MM.1S (cell line): ENCODE data around the gene LCN10.

Experiments used
- DNase-seq: peaks from one replicate; pipeline ENCODE4 v3.0.0-alpha.2; 2015
- H2AFZ ChIP-seq: fragments of 300-600 bp; sonication (generic); 2 replicates; pipeline ENCODE4 v1.6.0; 2016; ENCODE audit warnings: antibody characterized with exemption, low read length
- H3F3A ChIP-seq: fragments of 300-600 bp; sonication (generic); 2 replicates; pipeline ENCODE4 v1.6.1; 2016; ENCODE audit warnings: mild to moderate bottlenecking, antibody characterized with exemption, low read length, moderate library complexity, mixed read lengths; ENCODE audit not compliant: insufficient read depth
- H3K27ac ChIP-seq: fragments of 300-600 bp; sonication (generic); 2 replicates; pipeline ENCODE4 v1.5.1; 2016; ENCODE audit warnings: mild to moderate bottlenecking, low read length
- H3K27me3 ChIP-seq: fragments of 300-600 bp; sonication (generic); replicated peaks from 2 replicates; pipeline ENCODE4 v1.6.0; 2016; ENCODE audit warnings: low read length; ENCODE audit not compliant: insufficient read depth
- H3K36me3 ChIP-seq: fragments of 300-600 bp; sonication (generic); replicated peaks from 2 replicates; pipeline ENCODE4 v1.6.1; 2016; ENCODE audit warnings: mild to moderate bottlenecking, low read length, mixed read lengths; ENCODE audit not compliant: insufficient read depth
- H3K4me1 ChIP-seq: fragments of 300-600 bp; sonication (generic); 2 replicates; pipeline ENCODE4 v1.6.1; 2016; ENCODE audit warnings: low read length, mixed read lengths
- H3K4me2 ChIP-seq: fragments of 300-600 bp; sonication (generic); 2 replicates; pipeline ENCODE4 v1.6.0; 2016; ENCODE audit warnings: low read depth, low read length
- H3K4me3 ChIP-seq: fragments of 300-600 bp; sonication (generic); 2 replicates; pipeline ENCODE4 v1.5.1; 2016; ENCODE audit warnings: low read length, mixed read lengths
- H3K79me2 ChIP-seq: fragments of 300-600 bp; sonication (generic); 2 replicates; pipeline ENCODE4 v1.6.1; 2016; ENCODE audit warnings: mixed run types, low read length, mixed read lengths
- H3K9ac ChIP-seq: fragments of 300-600 bp; sonication (generic); 2 replicates; pipeline ENCODE4 v1.6.1; 2016; ENCODE audit warnings: low read length, mixed read lengths
- H3K9me2 ChIP-seq: fragments of 300-600 bp; sonication (generic); replicated peaks from 2 replicates; pipeline ENCODE4 v1.6.1; 2016; ENCODE audit warnings: mild to moderate bottlenecking, low read length, mixed read lengths; ENCODE audit not compliant: insufficient read depth
- H3K9me3 ChIP-seq: fragments of 300-600 bp; sonication (generic); replicated peaks from 2 replicates; pipeline ENCODE4 v1.6.1; 2016; ENCODE audit warnings: mild to moderate bottlenecking, low read length, mixed read lengths; ENCODE audit not compliant: insufficient read depth
- H4K20me1 ChIP-seq: fragments of 300-600 bp; sonication (generic); 2 replicates; pipeline ENCODE4 v1.6.1; 2016; ENCODE audit warnings: mild to moderate bottlenecking, low read length, moderate library complexity, mixed read lengths; ENCODE audit not compliant: insufficient read depth
- CTCF ChIP-seq: fragments of 300-600 bp; sonication (generic); IDR thresholded peaks from 2 replicates; pipeline ENCODE4 v1.5.1; 2016; ENCODE audit warnings: antibody characterized with exemption, low read length, mixed read lengths
- EZH2 ChIP-seq: fragments of 300-600 bp; sonication (generic); optimal IDR thresholded peaks from 2 replicates; pipeline ENCODE3; 2017; ENCODE audit warnings: low read depth, mild to moderate bottlenecking, antibody characterized with exemption, low read length, mixed read lengths
- EZH2phosphoT487 ChIP-seq: fragments of 300-600 bp; sonication (generic); IDR thresholded peaks from 2 replicates; pipeline ENCODE4 v1.6.1; 2018; ENCODE audit warnings: antibody characterized with exemption, low read length

Gene LCN10

GRCh38 chr9:136726118-136726517 is 16.6 kb downstream of the LCN10 start:
- no peak for TF ChIP-seq EZH2phosphoT487
- TF ChIP-seq EZH2, result no peak
- no peak for TF ChIP-seq CTCF
- Histone ChIP-seq H3K79me2 (peaks cover 28% of the 10 kb centered on the region), H3K27me3 (peaks cover 6% of the 10 kb centered on the region; the same call in 1 of the 2 replicates), H3K4me3 (0 out of 2 replicates have a peak overlapping the region, but pooled peaks have one; percentile 80), H3K36me3 (peaks cover 12% of the 10 kb centered on the region), H3K9me3 (no peaks in the 10 kb centered on the region), H4K20me1 (peaks cover 37% of the 10 kb centered on the region), H3K4me2 (peak overlapping the region; percentile 89; the same call in 1 of the 2 replicates), H2AFZ (no peak overlapping the region), H3K9me2 (no peaks in the 10 kb centered on the region), H3K9ac (no peak overlapping the region), H3F3A (peaks cover 38% of the 10 kb centered on the region), H3K27ac (no peak overlapping the region), H3K4me1 (peaks cover 17% of the 10 kb centered on the region)
- no peak for DNase-seq

GRCh38 chr9:136725612-136726011 is 17.1 kb downstream of the LCN10 start:
- Histone ChIP-seq H3K9ac (no peak overlapping the region), H3K4me3 (no peak overlapping the region), H3K27ac (no peak overlapping the region), H3F3A (peaks cover 38% of the 10 kb centered on the region), H3K9me2 (no peaks in the 10 kb centered on the region), H3K27me3 (peaks cover 6% of the 10 kb centered on the region; the same call in 1 of the 2 replicates), H3K9me3 (no peaks in the 10 kb centered on the region), H3K4me2 (peak overlapping the region; percentile 89; the same call in 1 of the 2 replicates), H3K4me1 (peaks cover 17% of the 10 kb centered on the region), H4K20me1 (peaks cover 42% of the 10 kb centered on the region), H3K79me2 (peaks cover 28% of the 10 kb centered on the region), H2AFZ (no peak overlapping the region), H3K36me3 (peaks cover 12% of the 10 kb centered on the region)
- no peak for DNase-seq
- TF ChIP-seq EZH2, result no peak
- no peak for TF ChIP-seq CTCF
- no peak for TF ChIP-seq EZH2phosphoT487

- Histone ChIP-seq H3K36me3 (peaks cover 12% of the 10 kb centered on the region), H4K20me1 (peaks cover 43% of the 10 kb centered on the region)
Observed at GRCh38 chr9:136724772-136725171, 18.0 kb downstream of the LCN10 start.

More at GRCh38 chr9:136724772-136725171, 18.0 kb downstream of the LCN10 start:
- H3K9me2 ChIP-seq, result no peaks in the 10 kb centered on the region
- H2AFZ ChIP-seq, result no peak overlapping the region
- peaks cover 17% of the 10 kb centered on the region for H3K4me1 ChIP-seq
- H3K4me3 ChIP-seq, result no peak overlapping the region
- H3K27ac ChIP-seq, result no peak overlapping the region
- DNase-seq, result no peak
- peaks cover 28% of the 10 kb centered on the region for H3K79me2 ChIP-seq
- H3K9ac ChIP-seq, result no peak overlapping the region
- no peaks in the 10 kb centered on the region for H3K9me3 ChIP-seq
- H3F3A ChIP-seq, result peaks cover 38% of the 10 kb centered on the region
- peaks cover 6% of the 10 kb centered on the region; the same call in 1 of the 2 replicates for H3K27me3 ChIP-seq
- H3K4me2 ChIP-seq, result no peak overlapping the region
- no peak for TF ChIP-seq CTCF
- TF ChIP-seq EZH2phosphoT487, result no peak
- TF ChIP-seq EZH2, result no peak
